Activated T-cell treated with anti-CD3 and anti-CD28 coated beads for 4 hours (primary cell): ENCODE results near the gene PLXNA2.

Experiments used
- DNase-seq: peaks from one replicate; pipeline ENCODE4 v3.0.0-alpha.2; 2020

Gene PLXNA2

GRCh38 chr1:208239473-208240381 lies 4.5 kb downstream of the PLXNA2 start:
- no peak for DNase-seq

DNA sequence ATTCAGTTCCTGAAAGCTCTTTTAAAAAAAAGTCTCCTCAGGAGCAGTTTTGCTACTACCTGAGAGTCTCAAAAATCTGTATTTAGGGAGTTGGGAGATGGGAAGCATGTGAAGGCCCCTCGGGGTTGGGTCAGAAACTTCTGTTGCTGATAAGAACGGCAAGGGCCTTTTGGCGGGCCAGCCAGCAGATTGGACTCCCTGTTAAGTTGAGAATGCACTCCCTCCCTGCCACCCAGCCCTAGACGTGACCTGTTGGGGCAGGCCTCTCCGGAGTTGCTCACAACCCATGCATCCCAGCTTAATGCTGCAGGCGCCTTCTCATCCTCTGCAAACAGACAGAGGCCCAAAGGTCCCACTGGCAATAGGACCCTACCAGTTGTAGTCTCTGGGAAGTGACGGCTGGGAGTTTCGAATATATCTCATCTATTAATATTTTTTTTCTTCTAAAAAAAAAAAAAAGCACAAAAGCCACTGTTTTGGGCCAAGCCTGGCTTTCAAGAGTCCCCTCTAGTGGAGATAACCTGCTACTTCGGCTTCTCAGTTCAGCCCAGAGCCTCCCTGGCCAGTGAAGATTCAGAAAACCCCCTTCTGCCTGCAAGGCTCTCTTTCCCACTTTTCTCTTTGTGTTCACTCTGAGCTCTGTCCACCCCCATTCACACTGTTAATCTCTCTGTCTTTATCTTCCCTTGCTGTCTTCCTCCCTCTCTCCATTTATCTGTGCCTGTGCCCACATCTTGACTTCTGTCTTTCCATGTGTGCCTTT lies 5.3 kb downstream of the PLXNA2 start:
- no peak for DNase-seq

GRCh38 chr1:208237241-208237640 lies 6.9 kb downstream of the PLXNA2 start:
- DNase-seq: no peak

GRCh38 chr1:208235982-208236761 lies 8.0 kb downstream of the PLXNA2 start:
- DNase-seq: no peak

DNA sequence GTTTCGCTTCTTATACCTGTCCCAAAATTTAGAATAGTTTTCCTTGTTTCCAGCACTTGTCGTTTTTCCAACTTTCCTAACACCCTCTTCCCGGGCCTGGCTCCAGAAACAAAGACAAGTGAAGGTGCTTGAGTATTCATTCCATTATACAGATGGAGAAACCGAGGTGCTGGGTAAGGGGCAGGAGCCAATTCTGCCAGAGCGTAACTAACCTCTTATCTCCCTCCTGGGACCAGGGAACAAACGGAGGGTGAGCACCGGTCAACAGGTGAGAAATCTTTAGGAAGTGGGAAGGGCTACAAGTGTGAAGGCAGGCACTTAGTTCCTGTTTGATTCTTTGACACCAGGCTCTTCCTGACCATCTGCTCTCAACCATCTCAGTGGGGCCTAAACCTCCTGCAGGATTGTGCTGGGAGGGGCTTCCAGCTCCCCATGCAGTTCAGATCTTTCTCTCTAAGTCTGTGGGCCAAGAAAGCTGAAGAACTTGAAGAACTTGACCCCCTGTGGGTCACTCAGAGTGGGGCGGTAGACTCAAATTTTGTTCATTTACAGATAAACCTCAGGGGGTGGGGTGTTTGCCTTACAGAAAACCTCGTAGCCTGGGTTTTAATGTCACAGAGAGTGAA lies 8.7 kb downstream of the PLXNA2 start:
- DNase-seq: no peak

GRCh38 chr1:208234721-208235120 lies 9.5 kb downstream of the PLXNA2 start:
- DNase-seq: no peak

DNA sequence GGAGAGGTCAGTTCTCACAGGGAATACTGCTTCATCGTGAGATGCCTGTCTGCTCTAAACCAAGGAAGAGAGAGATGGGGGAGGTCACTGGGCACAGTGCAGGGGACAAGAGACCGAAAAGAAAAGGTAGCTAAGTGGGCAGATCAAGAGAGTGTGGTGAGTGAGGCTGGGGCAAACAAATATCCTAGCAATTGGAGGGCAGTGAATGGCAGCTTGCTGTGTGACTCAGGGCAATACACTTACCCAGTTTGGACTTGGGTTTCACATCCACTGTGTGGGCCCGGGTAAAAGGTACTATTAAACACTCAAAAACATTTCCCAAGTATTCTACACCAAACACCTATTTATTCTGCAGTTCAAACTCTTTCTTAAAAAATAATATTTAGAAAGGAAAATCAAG lies 10.2 kb downstream of the PLXNA2 start:
- no peak for DNase-seq

DNA sequence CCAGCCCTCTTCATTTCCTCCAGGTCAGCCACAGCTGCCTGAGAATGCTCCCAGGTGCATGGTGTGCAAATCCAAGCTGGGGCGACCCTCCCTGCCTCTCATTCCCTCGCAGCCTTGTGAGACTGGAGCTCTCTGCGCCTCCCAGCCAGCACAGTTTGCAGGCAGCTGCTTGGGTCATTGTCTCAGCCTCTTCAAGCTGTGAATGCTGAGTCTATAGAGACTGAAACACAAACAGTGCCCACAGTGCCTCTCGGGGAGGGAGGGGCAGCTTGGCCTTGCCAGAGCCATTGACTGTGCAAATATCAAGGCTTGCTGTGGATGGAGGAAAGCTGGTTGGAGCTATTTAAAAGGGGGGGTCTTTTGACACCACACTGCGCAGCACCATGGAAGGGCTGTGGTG lies 10.6 kb downstream of the PLXNA2 start:
- DNase-seq: no peak

- no peak for DNase-seq
Observed at GRCh38 chr1:208232662-208233038, 11.5 kb downstream of the PLXNA2 start.

DNA sequence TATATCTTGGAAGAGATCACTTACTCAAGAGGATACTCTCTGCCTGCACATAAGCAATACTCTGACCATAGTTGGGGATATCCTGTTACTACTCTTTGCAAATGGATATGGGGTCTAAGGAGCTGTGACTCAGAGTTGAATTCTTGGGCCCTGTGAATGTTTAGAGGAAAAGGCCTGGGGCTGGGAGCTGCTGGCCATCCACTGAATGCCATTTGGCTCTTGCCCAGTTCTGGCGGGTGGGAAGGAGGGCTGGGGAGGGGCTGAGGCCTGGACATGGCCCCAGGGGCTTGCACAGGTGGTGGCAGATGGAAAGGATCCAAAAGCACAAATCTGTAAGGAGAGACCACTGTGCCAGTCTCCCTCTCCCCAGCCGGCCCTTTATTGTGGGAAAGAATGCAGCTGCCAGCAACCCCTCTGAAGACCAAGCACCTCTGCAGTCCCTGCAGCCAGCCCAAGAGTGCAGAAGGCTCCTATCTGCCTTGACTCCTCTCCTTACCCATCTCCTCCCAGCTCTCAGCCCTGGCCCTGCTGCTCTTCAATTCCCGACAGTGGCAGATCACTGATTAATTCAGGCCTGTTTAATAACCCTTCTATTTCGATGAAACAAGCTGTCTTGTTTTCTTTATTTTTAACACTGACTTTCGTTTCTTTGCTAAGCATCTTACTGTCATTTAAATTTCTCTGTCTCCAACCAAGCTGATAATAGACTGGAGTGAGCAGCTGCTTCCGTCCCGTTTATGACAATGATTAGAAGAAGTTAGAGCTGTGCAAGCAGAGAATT lies 12.1 kb downstream of the PLXNA2 start:
- DNase-seq: no peak

DNA sequence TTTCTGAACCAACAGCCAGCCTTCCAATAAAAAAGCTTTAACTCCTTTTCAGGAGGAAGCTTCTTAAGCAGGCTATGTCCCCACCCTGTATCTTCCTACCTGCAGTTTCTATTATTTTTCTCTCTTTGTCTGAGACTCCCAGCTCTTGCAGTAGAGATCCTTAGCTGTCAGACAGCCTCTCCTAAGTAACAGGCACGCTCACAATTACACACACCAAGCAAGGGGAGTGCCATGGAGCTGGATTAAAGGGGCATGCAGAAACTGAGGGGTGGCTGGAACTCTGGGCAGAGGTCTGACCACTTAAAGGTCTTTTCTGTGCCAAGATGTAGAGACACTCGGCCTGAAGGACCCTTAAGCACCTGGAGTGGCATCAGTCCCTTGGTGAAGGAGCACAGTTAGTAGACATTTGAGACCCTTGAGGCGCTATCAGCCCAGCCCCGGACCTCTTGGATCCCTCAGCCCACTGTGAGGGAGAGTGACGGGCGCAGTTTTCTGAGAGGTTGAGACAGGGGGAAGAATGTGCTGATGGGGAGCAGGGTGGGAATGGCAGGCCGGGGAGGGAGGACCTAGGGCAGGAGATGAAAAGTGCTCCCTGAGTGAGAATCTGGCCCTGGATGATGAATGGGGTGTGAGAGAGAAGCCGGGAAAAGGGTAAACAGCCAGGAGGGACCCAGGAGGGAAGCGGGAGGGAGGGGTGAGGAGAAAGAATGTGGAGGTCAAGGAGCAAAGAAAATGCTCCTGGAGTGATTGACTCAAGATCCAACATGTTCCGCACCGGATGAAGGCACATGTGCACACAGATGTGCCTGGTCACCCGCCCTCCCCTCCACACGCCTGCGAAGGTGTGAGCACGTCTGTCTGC lies 13.3 kb downstream of the PLXNA2 start:
- no peak for DNase-seq

- no peak for DNase-seq
Observed at GRCh38 chr1:208228550-208228949, 15.6 kb downstream of the PLXNA2 start.

- no peak for DNase-seq
Observed at GRCh38 chr1:208228026-208228425, 16.2 kb downstream of the PLXNA2 start.

DNA sequence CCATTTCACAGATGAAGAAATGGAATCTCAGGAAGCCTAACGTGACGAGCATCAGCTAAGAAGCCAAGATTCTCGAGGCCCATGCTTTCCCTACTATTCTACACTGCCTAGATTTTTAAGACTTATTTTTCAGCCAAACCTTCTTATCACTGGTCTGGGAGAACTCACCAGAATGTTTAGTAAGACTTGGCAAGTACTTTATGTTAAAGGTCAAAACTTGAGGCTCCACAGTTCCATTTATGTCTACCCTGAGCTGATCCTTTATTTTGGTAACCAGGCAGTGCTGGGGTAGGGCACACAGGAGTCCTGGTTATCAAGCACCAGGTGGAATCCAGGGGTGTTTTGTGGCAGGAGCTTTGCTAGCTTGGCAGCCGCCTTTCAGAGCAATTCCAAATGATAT lies 16.8 kb downstream of the PLXNA2 start:
- DNase-seq: no peak

DNA sequence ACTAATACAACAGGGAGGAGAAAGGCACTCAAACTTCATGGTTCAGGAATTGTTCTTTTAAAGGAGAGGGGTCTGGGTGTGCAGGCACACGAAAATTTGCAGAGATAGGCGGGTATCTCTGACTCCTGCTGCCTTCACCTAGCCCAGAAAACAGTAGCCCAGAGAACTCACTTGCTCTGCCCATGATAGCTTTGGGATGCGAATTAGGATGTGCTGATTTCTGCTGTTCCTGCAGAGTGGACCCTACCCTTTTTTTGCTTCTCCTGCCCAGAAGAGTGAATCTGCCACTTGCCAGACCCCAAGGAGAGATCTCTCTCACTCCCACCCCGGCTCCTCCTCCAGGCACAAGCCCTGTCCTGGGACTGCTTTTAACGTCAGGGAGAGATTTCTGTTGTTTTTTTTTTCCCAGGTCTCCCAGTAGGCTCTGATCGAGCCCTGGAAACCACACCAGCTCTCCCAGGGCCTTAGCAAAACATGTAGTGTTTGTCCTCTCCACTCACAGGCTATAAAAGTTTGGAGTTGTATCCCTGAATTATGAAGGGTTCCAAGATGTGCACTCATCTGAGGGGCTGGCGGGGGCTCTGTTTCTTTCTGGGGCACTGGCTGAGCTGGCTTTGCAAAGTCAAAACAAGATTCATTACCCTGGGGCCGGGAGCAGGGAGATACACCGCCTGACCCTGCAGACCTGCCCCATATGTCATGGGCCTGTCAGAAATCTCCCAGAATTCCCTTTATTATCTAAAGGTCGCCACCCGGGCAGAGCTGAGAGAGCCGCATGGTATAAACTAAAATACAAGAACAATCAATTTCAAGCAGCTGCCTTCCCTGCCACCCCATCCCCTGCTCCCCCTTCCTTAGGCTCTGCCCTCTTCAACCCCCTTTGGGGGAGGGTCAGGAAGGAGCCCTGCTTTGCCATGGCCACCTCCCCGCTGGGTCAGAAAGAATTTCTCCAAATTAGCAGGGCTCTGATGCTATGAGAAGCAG lies 17.9 kb downstream of the PLXNA2 start:
- DNase-seq: no peak

- DNase-seq: no peak
Observed at GRCh38 chr1:208224192-208224713, 19.9 kb downstream of the PLXNA2 start.

- DNase-seq: no peak
Observed at GRCh38 chr1:208223136-208223535, 21.0 kb downstream of the PLXNA2 start.

- DNase-seq: no peak
Observed at GRCh38 chr1:208222376-208223126, 21.6 kb downstream of the PLXNA2 start.

- no peak for DNase-seq
Observed at GRCh38 chr1:208221291-208221622, 22.9 kb downstream of the PLXNA2 start.
